IPS DF 6.9 (cell line): Measurements from ENCODE around the gene CHST11.
"Not testable (repeated sequence)": the region's sequence is repeated elsewhere in the genome, so short reads cannot be mapped to it uniquely, and the experiment has no call there.

Experiments
- DNase-seq: peaks from one replicate; pipeline ENCODE4 v3.0.0-alpha.2; 2013; ENCODE audit warnings: low read depth, low spot score
- H3K27ac ChIP-seq: one replicate; pipeline ENCODE4 v1.5.1; 2013; ENCODE audit warnings: low read length, control low read depth
- H3K27me3 ChIP-seq: 2 replicates; pipeline ENCODE4 v1.6.1; 2013; ENCODE audit warnings: mild to moderate bottlenecking, low read length; ENCODE audit not compliant: control insufficient read depth, insufficient read depth
- H3K36me3 ChIP-seq: 2 replicates; pipeline ENCODE4 v1.6.1; 2013; ENCODE audit warnings: low read length; ENCODE audit not compliant: control insufficient read depth, insufficient read depth
- H3K4me1 ChIP-seq: 2 replicates; pipeline ENCODE4 v1.6.1; 2013; ENCODE audit warnings: low read length; ENCODE audit not compliant: control insufficient read depth, insufficient read depth
- H3K4me3 ChIP-seq: 2 replicates; pipeline ENCODE4 v1.5.1; 2013; ENCODE audit warnings: mild to moderate bottlenecking, low read length
- H3K9me3 ChIP-seq: 2 replicates; pipeline ENCODE4 v1.6.1; 2013; ENCODE audit warnings: low read length, inconsistent platforms; ENCODE audit not compliant: control insufficient read depth, insufficient read depth
- WGBS: extraction: QIAGEN DNeasy Blood & Tissue Kit; methylation state at CpG from one replicate; pipeline ENCODE4 v1.1.7; 2013; ENCODE audit warnings: mixed read lengths, missing lambda C conversion rate; ENCODE audit not compliant: insufficient read length, insufficient coverage; 5-methylcytosine and 5-hydroxymethylcytosine counted together

CHST11 gene

GRCh38 chr12:104557488-104558195 lies 100.9 kb downstream of the CHST11 start:
- no CpG with 5 or more reads among the region's 13 CpGs for WGBS
- no peak for DNase-seq

GRCh38 chr12:104560881-104561280 lies 104.1 kb downstream of the CHST11 start:
- no peaks in the 10 kb centered on the region for H3K36me3 ChIP-seq
- no peaks in the 10 kb centered on the region for H3K9me3 ChIP-seq
- no peak for DNase-seq
- WGBS: no CpG with 5 or more reads among the region's 5 CpGs
- peaks cover 2% of the 10 kb centered on the region; the same call in 1 of the 2 replicates for H3K4me1 ChIP-seq
- no peak overlapping the region for H3K4me3 ChIP-seq
- H3K27ac ChIP-seq: no peak overlapping the region
- H3K27me3 ChIP-seq: no peaks in the 10 kb centered on the region

More at GRCh38 chr12:104557488-104558195, 100.9 kb downstream of the CHST11 start:
- Histone ChIP-seq H3K27ac (no peak overlapping the region), H3K27me3 (no peaks in the 10 kb centered on the region), H3K4me1 (peaks cover 2% of the 10 kb centered on the region; the same call in 1 of the 2 replicates), H3K9me3 (peaks cover 2% of the 10 kb centered on the region; the same call in 1 of the 2 replicates), H3K4me3 (no peak overlapping the region), H3K36me3 (no peaks in the 10 kb centered on the region)

- Histone ChIP-seq H3K4me3 (no peak overlapping the region), H3K9me3 (no peaks in the 10 kb centered on the region), H3K36me3 (no peaks in the 10 kb centered on the region), H3K27me3 (no peaks in the 10 kb centered on the region), H3K27ac (no peak overlapping the region), H3K4me1 (no peaks in the 10 kb centered on the region)
- no CpG with 5 or more reads among the region's 4 CpGs for WGBS
- no peak for DNase-seq
Observed at GRCh38 chr12:104562763-104563162, 106.0 kb downstream of the CHST11 start.

- H3K4me3 ChIP-seq, H3K27me3 ChIP-seq, DNase-seq, H3K9me3 ChIP-seq, H3K27ac ChIP-seq, H3K4me1 ChIP-seq, H3K36me3 ChIP-seq: not testable (repeated sequence)
- no CpG with 5 or more reads among the region's 3 CpGs for WGBS
Observed at GRCh38 chr12:104564662-104565061, 107.9 kb downstream of the CHST11 start.

GRCh38 chr12:104565606-104566243 lies 109.0 kb downstream of the CHST11 start:
- DNase-seq: no peak
- no peak overlapping the region for H3K4me3 ChIP-seq
- H3K9me3 ChIP-seq: no peaks in the 10 kb centered on the region
- no peak overlapping the region for H3K27ac ChIP-seq
- no CpG with 5 or more reads among the region's 8 CpGs for WGBS
- H3K36me3 ChIP-seq: no peaks in the 10 kb centered on the region
- no peaks in the 10 kb centered on the region for H3K4me1 ChIP-seq
- no peaks in the 10 kb centered on the region for H3K27me3 ChIP-seq

- no CpG with 5 or more reads among the region's 6 CpGs for WGBS
Observed at GRCh38 chr12:104566244-104566993, 109.7 kb downstream of the CHST11 start.

GRCh38 chr12:104567832-104568486 lies 111.2 kb downstream of the CHST11 start:
- Histone ChIP-seq H3K9me3 (no peaks in the 10 kb centered on the region), H3K36me3 (no peaks in the 10 kb centered on the region), H3K27me3 (no peaks in the 10 kb centered on the region), H3K27ac (no peak overlapping the region), H3K4me3 (no peak overlapping the region), H3K4me1 (no peaks in the 10 kb centered on the region)
- no peak for DNase-seq
- WGBS: no CpG with 5 or more reads among the region's 5 CpGs

More at GRCh38 chr12:104566244-104566993, 109.7 kb downstream of the CHST11 start:
- H3K4me3 ChIP-seq: no peak overlapping the region
- H3K27me3 ChIP-seq: no peaks in the 10 kb centered on the region
- no peaks in the 10 kb centered on the region for H3K4me1 ChIP-seq
- H3K36me3 ChIP-seq: no peaks in the 10 kb centered on the region
- H3K27ac ChIP-seq: no peak overlapping the region
- H3K9me3 ChIP-seq: no peaks in the 10 kb centered on the region
- no peak for DNase-seq

- DNase-seq: no peak
- Histone ChIP-seq H3K27ac (no peak overlapping the region), H3K36me3 (no peaks in the 10 kb centered on the region), H3K9me3 (no peaks in the 10 kb centered on the region), H3K4me1 (no peaks in the 10 kb centered on the region), H3K27me3 (no peaks in the 10 kb centered on the region), H3K4me3 (no peak overlapping the region)
- no CpG with 5 or more reads among the region's 1 CpG for WGBS
Observed at GRCh38 chr12:104568487-104568868, 111.7 kb downstream of the CHST11 start.

GRCh38 chr12:104568935-104569334 lies 112.2 kb downstream of the CHST11 start:
- Histone ChIP-seq H3K9me3 (no peaks in the 10 kb centered on the region), H3K4me3 (no peak overlapping the region), H3K27me3 (no peaks in the 10 kb centered on the region), H3K4me1 (no peaks in the 10 kb centered on the region), H3K27ac (no peak overlapping the region), H3K36me3 (no peaks in the 10 kb centered on the region)
- DNase-seq: no peak
- no CpG with 5 or more reads among the region's 4 CpGs for WGBS
